NT2/D1 (cell line): Measurements from ENCODE around the gene COTL1.

Experiments used
- YY1 ChIP-seq: IDR thresholded peaks from 2 replicates; pipeline ENCODE4 v1.6.1; 2011; ENCODE audit not compliant: insufficient read length, insufficient read depth
- ZNF274 ChIP-seq: IDR thresholded peaks from 2 replicates; pipeline ENCODE4 v1.6.1; 2011; ENCODE audit warnings: mild to moderate bottlenecking, low read depth, low read length

DNA sequence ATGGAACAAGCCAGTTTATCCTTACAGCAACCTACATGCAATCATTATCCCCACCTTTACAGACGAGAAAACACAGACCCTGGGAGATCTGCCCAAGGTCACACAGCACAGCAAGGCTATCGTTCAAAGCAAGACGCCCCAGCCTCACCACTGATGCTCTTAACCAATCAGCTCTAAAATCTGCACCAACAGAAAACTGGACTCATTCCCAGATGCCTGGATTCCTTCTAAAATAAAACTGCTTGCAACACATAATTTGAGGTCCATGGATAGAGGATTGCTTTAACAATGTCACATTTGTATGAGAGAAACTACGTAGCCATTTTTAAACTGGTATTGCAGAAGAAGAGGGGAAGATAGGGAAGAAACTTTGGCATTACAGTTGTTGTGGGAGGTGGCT, 6.8 kb downstream of the COTL1 start:
- no peak for TF ChIP-seq ZNF274
- no peak for TF ChIP-seq YY1
